Fibroblast of lung (primary cell): ENCODE measurements around the gene OVCA2. TPM values are rescaled to one million over a fixed set of nuclear protein-coding genes. Genes with fewer than 3 reads are reported as not detected.

ENCODE experiments used
- DNase-seq, 2 donors: peaks; one replicate each; pipeline versions ENCODE4 v3.0.0 to v3.0.0-alpha.2; 2010; ENCODE audit warnings: low read depth in 2 of 2
- H2AFZ ChIP-seq: 2 replicates; pipeline ENCODE4 v1.5.1; 2012; ENCODE audit warnings: low read length, control low read depth, inconsistent platforms
- H3K27ac ChIP-seq: 2 replicates; pipeline ENCODE4 v1.5.1; 2011; ENCODE audit warnings: low read length, control low read depth; ENCODE audit not compliant: insufficient read depth
- H3K27me3 ChIP-seq: 2 replicates; pipeline ENCODE4 v1.5.1; 2011; ENCODE audit warnings: mild to moderate bottlenecking, low read length; ENCODE audit not compliant: control insufficient read depth, insufficient read depth
- H3K36me3 ChIP-seq: 2 replicates; pipeline ENCODE4 v1.5.1; 2011; ENCODE audit warnings: low read length; ENCODE audit not compliant: control insufficient read depth, insufficient read depth
- H3K4me1 ChIP-seq: 2 replicates; pipeline ENCODE4 v1.5.1; 2011; ENCODE audit warnings: low read length; ENCODE audit not compliant: control insufficient read depth, insufficient read depth; ENCODE audit errors: extremely low read depth
- H3K4me2 ChIP-seq: 2 replicates; pipeline ENCODE4 v1.5.1; 2011; ENCODE audit warnings: low read length, control low read depth; ENCODE audit not compliant: insufficient read depth; ENCODE audit errors: extremely low read depth
- H3K4me3 ChIP-seq, 4 experiments: fragments of 200-600 bp in 1 of 4; sonication (generic) in 1 of 4; replicated peaks in 1 of 4; 2 replicates each; pipeline ENCODE4 v1.5.1; 2011 to 2016; ENCODE audit warnings: low read length in 4 of 4, low read depth in 3 of 4, mild to moderate bottlenecking in 3 of 4, control low read depth in 2 of 4, inconsistent platforms in 1 of 4, mixed read lengths in 1 of 4; ENCODE audit not compliant: insufficient read depth in 1 of 4; ENCODE audit errors: control extremely low read depth in 1 of 4
- H3K79me2 ChIP-seq: 2 replicates; pipeline ENCODE4 v1.5.1; 2012; ENCODE audit warnings: mild to moderate bottlenecking, low read length, inconsistent platforms; ENCODE audit not compliant: control insufficient read depth, insufficient read depth
- H3K9ac ChIP-seq: 2 replicates; pipeline ENCODE4 v1.5.1; 2011; ENCODE audit warnings: mild to moderate bottlenecking, low read length, control low read depth; ENCODE audit not compliant: insufficient read depth
- H3K9me3 ChIP-seq: 2 replicates; pipeline ENCODE4 v1.5.1; 2012; ENCODE audit warnings: low read depth, low read length; ENCODE audit not compliant: control insufficient read depth, insufficient read depth
- H4K20me1 ChIP-seq: 2 replicates; pipeline ENCODE4 v1.5.1; 2011; ENCODE audit warnings: low read length; ENCODE audit not compliant: control insufficient read depth, insufficient read depth; ENCODE audit errors: extremely low read depth
- CTCF ChIP-seq, 2 donors: IDR thresholded peaks in 1 of 2; conservative IDR thresholded peaks in 1 of 2; 1 replicate in 1 of 2; 2 replicates in 1 of 2; pipeline ENCODE4 v1.5.1; 2011 to 2012; ENCODE audit warnings: low read length in 2 of 2, control low read depth in 1 of 2, inconsistent platforms in 1 of 2, low read depth in 1 of 2, mild to moderate bottlenecking in 1 of 2
- EZH2 ChIP-seq: IDR thresholded peaks from 2 replicates; pipeline ENCODE4 v1.5.1; 2012; ENCODE audit warnings: low read length, control low read depth, mild to moderate bottlenecking; ENCODE audit errors: missing control alignments
- polyA plus RNA-seq, 2 donors: library from polyadenylated mRNA; depleted of rRNA in 1 of 2; stranded (reverse) in 1 of 2; unstranded in 1 of 2; fragments of >200 nt; gene quantifications; 2 replicates each; pipeline ENCODE4 v1.2.1, GENCODE V29; 2011 to 2012; ENCODE audit warnings: missing spikeins in 1 of 2
- total RNA-seq: library from RNA; depleted of rRNA; stranded (reverse); fragments of >200 nt; gene quantifications from 2 replicates; pipeline ENCODE4 v1.2.1, GENCODE V29; 2014

The OVCA2 gene
- total and polyA plus RNA-seq, 2 donors (not counting 1 experiment from before 2014, with no cell fraction given): 27.9 to 40.6 TPM

GRCh38 chr17:2002767-2003329, 39.0 kb upstream of the OVCA2 start:
- H3K4me1 ChIP-seq: peaks cover 6% of the 10 kb centered on the region
- H3K27me3 ChIP-seq: no peaks in the 10 kb centered on the region
- TF ChIP-seq EZH2: no peak
- no peak for TF ChIP-seq CTCF (conservative IDR thresholded peaks at IDR 0.05 in 1 of 2, IDR thresholded peaks at IDR 0.05 in 1 of 2; ENCODE audit: low read depth in 1 of 2, low read length in 2 of 2)
- H3K79me2 ChIP-seq: no peaks in the 10 kb centered on the region
- H3K27ac ChIP-seq: no peak overlapping the region
- H3K4me3 ChIP-seq: no peak overlapping the region
- H3K9ac ChIP-seq: no peak overlapping the region
- no peaks in the 10 kb centered on the region for H3K9me3 ChIP-seq
- DNase-seq: no peak
- H2AFZ ChIP-seq: no peak overlapping the region
- H3K36me3 ChIP-seq: no peaks in the 10 kb centered on the region
- H3K4me2 ChIP-seq: no peak overlapping the region
- H4K20me1 ChIP-seq: no peaks in the 10 kb centered on the region

- no peak for DNase-seq
- peaks cover 6% of the 10 kb centered on the region for H3K4me1 ChIP-seq
- no peaks in the 10 kb centered on the region for H4K20me1 ChIP-seq
- no peak for TF ChIP-seq CTCF (conservative IDR thresholded peaks at IDR 0.05 in 1 of 2, IDR thresholded peaks at IDR 0.05 in 1 of 2; ENCODE audit: low read depth in 1 of 2, low read length in 2 of 2)
- TF ChIP-seq EZH2: no peak
- no peaks in the 10 kb centered on the region for H3K27me3 ChIP-seq
- no peaks in the 10 kb centered on the region for H3K79me2 ChIP-seq
- no peak overlapping the region for H2AFZ ChIP-seq
- no peaks in the 10 kb centered on the region for H3K36me3 ChIP-seq
- no peak overlapping the region for H3K9ac ChIP-seq
- H3K4me2 ChIP-seq: no peak overlapping the region
- no peak overlapping the region for H3K27ac ChIP-seq
- no peak overlapping the region for H3K4me3 ChIP-seq
- no peaks in the 10 kb centered on the region for H3K9me3 ChIP-seq
Measured at GRCh38 chr17:2003525-2003924, 38.3 kb upstream of the OVCA2 start.

GRCh38 chr17:2004435-2004952, 37.3 kb upstream of the OVCA2 start:
- TF ChIP-seq CTCF (conservative IDR thresholded peaks at IDR 0.05 in 1 of 2, IDR thresholded peaks at IDR 0.05 in 1 of 2; ENCODE audit: low read depth in 1 of 2, low read length in 2 of 2) (no peak), EZH2 (no peak)
- Histone ChIP-seq H3K4me2 (no peak overlapping the region), H2AFZ (no peak overlapping the region), H3K9me3 (no peaks in the 10 kb centered on the region), H3K9ac (no peak overlapping the region), H3K27me3 (no peaks in the 10 kb centered on the region), H4K20me1 (no peaks in the 10 kb centered on the region), H3K4me3 (no peak overlapping the region), H3K79me2 (no peaks in the 10 kb centered on the region), H3K4me1 (peaks cover 4% of the 10 kb centered on the region), H3K36me3 (no peaks in the 10 kb centered on the region), H3K27ac (no peak overlapping the region)
- no peak for DNase-seq
